ENCODE results near the gene ZC3H12C.

The ZC3H12C gene

DNA sequence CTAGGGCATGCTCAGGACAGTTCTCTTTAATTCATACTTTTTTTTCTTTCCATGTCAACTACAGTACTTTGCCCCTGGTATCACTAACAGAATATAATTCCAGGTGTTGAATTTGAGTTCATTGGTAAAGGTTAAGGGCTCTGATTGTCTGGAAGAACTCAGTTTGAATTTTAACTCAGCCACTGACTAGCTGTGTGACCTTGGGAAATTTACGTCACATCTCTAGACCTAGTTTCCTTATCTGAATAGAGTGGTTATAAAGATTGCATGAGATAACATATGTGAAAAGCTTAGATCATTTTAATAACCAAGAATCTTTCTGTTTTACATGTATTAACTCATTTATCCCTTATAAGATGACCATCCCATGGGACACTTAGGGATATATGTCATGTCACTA is 15.8 kb upstream of the ZC3H12C start:
- DNase-seq (ENCODE audit: low read depth), result no peak

DNA sequence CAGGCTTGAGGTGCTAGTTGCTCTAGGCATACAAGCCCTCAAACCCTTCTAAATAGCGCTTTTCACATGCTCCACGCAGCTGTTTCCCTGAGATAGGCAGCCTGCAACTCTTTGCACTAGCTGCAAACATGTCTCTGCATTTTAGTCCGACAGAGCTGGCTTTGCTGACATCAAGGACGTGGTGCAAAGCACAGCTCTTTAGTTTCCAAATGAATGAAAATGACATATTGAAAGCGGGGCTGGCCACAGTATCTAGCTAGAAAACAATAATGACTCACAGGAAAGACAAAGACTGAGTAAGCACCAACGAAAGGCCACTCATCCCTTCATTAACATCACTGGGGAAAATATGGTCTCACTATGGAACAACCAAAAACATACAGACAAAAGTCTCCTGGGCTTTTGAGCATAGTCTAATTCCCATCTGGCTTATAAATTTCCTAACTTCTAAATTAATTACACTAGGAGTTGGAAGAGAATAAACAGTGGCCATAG is 15.3 kb upstream of the ZC3H12C start:
- DNase-seq (ENCODE audit: low read depth), result no peak

DNA sequence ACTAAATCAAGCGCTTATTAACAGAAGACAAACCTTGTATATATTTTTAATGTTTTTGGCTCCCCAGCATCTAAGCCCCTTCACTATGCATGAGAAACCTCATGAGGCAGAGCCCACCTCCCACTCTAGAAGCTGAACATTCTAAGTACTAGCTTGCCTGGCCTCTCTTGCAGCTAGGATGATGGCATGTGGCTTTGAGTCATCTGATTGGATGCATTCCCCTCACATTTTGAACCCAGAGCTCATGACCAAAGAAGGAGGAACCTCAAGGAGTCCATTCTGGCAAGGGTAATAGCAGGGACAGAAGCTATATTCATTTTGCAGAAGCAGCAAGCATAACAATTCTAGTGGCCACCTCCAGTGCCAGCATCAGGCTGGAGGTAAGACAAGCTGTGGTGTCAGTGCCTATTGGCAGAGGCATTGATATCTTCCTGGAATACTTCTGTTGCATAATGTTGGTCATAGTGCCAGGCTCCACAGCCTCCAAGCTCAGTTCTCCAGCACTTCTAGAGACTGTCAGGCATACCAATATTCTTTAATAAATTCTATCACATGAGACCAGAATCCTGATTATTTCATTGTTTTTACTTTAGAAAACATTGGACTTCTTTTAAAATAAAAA is 14.2 kb upstream of the ZC3H12C start:
- DNase-seq (ENCODE audit: low read depth), result no peak

DNA sequence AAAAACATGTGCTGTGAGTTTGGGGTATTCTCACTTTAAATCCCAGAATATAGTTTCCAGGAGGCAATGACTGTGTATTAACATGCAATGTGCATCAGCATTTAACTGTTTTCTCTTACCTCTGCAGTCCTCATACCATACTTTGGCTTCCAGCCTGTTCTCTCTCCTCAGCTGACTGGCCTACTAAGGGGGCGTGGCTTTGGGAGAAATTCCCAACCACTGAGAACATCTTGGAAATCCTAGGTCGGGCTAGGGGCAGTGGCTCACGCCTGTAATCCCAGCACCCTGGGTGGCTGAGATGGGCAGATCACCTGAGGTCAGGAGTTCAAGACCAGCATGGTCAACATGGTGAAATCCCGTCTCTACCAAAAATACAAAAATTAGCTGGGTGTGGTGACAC is 13.5 kb upstream of the ZC3H12C start:
- no peak for DNase-seq (ENCODE audit: low read depth)

DNA sequence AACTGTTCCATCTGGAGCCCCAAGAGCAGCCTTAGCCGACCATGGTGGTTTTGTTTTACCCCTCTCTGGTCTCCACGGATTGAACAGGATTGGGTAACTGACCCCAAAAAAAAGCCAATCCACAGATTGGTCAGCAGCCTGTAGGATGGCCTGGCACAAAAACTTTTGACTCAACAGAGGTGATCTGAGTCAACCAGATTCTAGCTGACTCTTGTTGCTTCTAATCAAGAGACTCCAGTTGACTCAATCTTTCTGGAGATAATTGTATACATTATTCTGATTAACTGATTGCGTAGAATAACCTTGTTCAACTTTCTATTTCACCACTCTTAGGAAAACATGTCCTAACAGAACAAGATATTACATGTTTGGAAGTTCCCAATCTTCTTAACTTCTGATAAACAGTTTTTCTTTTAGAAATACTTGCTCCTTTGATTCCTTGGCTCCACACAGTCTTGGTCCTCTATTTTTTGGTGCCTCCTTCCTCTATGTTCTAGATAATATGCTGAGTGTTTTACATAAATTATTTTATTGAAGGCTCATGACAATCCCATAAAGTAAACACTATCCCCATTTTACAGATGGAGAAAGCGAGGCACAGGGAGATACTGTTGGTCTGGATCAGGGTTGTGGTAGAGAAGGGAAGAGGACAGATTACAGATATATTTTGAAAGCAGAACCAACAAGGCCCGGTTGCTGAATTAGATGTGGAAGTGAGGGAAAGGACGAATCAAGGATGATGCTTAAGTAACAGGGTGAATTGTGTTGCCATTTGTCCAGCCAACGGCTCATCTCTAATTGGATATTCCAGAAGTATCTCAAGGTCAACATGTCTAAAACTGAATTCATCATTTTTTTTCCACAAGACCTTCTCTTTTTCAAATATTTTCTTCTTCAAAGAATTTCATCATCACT is 11.5 kb upstream of the ZC3H12C start:
- no peak for DNase-seq (ENCODE audit: low read depth)

DNA sequence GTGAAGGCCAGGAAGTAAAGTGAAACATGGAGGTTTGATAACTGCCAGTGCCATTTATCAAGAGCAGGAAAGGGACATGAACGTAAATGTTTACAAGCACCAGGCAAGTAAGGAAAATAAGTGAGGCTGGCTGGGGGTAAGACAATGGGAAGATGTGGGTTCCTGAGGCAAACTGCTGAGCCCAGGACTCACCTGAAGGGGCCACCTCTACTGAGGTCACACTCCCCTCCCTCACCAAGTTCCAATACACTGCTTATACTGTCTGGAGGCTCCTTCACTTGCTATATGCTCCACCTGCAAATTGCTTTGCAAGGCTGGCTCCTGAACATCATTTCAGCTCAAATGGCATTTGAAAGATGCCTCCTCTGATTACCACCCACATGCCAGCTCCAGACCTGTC is 10.3 kb upstream of the ZC3H12C start:
- no peak for DNase-seq (ENCODE audit: low read depth)

DNA sequence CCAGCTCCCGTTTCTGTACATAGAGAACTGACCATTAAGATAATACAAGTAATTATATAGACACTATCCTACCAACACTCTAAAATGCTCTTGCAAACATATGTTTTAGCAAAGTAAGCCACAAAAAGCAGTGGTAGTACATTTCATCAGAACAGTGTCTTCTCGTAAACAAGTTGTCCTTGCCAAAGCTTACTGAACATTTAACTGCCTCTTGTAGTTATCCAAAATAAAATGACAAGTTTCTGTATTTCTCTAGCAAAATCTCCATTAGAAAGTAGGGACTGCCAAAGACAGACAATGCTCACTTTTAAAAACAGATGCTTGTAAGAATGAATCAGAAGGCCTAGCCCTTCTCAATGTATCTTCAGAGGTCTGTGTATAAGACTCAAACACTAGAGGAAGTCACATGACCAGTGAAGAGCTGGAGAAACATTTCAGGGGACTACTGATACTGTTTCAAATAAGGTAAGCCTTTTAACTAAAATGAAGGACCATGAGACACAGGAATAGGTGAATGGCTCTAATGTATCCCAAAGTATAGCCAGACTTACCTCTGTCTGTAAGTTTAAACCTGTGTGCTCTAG is 7.8 kb upstream of the ZC3H12C start:
- no peak for DNase-seq (ENCODE audit: low read depth)

DNA sequence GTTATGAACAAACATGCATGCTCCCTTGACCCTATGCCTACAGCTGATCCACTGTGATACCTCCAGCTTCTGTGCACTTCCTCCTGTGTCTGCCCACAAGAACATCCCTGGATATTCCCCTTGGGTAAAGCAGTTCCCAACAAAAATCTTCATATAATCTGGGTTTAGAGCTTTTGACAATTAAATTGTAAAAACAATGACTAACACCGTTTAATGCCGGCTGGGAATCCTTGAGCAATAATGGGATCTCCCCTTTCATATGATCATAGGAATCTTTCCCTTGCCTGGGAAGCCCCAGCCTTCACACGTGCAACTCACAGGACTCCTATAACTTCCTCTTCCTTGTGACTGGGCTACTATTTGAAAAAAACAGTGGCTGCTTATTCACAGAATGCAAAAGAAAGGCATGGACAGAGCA is 6.3 kb upstream of the ZC3H12C start:
- DNase-seq (ENCODE audit: low read depth), result no peak

DNA sequence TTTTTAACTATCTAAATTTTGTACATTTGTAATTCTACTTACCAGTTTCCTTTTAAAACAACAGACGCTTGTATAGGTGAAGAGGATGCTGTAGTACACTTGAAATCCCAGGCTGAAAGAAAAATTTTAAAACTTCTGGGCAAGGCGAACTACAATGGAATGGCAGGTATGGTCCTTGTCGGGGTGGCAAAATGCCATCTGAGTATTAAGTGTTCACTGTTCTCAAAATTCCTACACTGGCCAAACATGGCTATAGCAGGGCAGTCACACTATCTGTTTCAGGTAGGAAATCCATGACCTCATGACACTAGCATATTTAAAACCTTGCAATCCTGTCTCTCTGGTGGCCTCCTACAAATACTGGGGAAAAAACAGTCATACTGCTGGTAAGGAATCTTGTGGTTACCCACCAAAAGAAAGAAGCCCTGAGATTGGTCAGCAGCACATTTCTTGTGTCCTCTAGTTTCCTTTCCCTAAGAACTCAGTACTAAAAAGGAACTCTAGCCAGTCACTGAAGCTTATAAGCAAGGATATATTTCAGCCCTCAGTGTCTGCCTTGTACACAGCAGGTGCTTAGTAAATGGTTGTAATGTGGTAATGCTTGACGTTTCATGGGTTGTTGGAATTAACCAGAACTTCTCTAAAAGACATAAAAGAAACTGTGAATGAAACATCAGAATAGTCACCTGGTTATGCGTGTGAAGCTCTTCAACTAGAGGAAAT is 5.2 kb upstream of the ZC3H12C start:
- DNase-seq (ENCODE audit: low read depth), result no peak

DNA sequence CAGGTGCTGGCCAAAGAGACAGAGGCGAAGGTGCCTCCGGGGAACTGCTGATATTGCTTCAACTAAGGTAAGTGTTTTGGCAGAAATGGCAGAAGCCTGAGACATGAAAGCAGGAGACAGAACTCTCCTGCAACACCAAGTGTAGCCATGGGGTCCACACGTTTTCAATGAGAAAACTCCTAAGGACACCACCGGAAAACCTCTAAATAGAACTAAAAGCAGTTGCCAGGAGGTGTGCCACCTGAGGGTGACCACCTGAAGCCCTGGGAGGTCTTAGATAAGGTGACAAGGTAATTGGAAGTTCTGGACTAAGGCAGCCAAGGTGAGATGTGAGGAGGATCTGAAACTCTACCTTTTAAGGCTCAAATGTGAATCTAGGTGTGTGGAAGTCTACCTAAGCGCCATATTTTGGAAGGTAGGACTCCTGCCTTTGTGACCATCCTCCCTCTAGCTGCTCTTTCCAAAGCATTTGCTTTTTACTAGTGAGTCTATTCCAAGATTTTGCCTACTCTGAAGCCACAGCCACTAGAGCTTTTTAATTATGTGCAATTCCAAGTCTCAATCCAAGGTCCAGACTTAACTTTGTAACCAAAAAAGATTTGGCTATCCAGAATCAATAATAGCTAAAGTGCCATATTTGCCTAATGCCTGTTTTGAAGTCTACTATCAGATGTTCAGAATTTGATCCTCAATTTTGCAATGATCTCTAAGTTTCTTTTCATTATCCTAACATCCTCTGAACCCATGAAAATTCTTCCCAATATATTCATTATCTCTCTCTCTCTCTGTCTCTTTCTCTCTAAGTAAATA is 4.5 kb upstream of the ZC3H12C start:
- DNase-seq (ENCODE audit: low read depth), result no peak

DNA sequence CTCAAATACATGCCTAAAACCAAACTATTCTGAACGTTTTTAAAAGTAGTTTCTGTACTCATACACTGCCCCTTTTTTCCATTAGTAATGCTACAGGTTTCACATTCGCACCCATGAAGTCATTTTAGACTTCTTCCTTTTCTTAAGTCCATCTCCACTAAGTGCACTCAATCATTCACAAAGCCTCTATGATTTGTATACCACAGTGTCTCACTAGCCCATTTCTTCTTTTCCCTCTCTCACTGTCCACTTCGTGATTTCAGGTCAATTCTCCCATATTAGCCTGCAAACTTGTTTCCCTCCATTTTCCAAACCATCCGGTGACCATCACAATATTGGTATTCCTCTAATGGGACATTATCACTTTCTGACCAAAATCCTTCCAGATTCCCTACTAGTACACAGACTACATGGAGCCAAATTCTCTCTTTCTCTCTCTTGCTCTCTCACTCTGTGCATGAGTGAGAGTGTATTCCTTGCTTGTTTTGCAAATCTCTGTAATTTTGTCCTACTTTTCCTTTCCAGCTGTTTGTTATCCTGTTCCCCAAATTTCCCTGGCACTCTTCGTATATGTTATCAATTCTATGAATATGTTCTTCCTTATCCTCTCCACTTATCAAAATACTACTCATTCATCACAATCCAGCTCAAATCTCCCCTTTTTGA is 3.4 kb upstream of the ZC3H12C start:
- DNase-seq (ENCODE audit: low read depth), result no peak

DNA sequence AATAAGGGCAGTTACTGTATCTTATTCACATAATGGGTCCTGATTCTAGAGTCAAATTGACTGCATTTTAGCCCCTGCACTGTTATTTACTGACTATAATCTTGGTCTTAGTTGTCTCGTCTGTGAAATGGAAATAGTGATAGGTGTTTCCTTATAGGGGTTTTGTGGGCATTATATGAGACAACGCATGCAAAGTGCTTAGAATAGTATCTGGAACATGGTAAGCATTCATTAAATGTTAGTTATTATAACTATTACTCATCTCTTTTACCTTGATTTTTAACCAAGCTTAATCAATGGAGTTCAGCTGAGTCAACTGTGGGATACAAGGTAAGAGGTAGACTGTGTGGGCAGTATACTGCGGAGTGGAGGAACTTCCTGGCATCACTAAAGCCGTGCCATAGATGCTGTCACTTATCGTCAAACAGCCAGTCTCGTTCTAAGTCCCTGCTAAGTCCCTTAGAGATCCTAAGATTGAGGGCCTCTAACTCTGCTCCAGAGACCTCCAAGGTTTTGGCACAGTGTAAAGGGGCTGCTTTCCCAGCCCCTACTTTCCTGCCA is 2.6 kb upstream of the ZC3H12C start:
- no peak for DNase-seq (ENCODE audit: low read depth)

DNA sequence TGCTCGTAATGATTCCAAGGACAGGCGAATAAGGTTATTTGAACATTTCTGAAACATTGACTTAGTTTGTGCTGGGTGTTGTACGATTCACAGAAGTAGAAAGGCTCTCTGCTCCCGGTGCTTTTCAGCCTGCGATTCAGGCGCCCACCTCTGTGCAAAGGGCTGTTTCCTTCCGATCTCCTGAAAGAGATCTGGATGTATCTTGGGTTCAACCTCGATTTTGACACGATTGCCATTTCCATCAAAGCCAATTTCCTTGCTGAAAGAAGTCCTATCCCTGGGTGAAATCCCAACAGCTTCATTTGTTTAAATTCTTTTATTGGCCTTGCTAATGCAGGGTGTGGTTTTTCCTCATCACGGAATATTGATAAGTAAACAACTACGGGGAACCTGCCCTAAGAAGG is 1.1 kb upstream of the ZC3H12C start:
- no peak for DNase-seq (ENCODE audit: low read depth)

DNA sequence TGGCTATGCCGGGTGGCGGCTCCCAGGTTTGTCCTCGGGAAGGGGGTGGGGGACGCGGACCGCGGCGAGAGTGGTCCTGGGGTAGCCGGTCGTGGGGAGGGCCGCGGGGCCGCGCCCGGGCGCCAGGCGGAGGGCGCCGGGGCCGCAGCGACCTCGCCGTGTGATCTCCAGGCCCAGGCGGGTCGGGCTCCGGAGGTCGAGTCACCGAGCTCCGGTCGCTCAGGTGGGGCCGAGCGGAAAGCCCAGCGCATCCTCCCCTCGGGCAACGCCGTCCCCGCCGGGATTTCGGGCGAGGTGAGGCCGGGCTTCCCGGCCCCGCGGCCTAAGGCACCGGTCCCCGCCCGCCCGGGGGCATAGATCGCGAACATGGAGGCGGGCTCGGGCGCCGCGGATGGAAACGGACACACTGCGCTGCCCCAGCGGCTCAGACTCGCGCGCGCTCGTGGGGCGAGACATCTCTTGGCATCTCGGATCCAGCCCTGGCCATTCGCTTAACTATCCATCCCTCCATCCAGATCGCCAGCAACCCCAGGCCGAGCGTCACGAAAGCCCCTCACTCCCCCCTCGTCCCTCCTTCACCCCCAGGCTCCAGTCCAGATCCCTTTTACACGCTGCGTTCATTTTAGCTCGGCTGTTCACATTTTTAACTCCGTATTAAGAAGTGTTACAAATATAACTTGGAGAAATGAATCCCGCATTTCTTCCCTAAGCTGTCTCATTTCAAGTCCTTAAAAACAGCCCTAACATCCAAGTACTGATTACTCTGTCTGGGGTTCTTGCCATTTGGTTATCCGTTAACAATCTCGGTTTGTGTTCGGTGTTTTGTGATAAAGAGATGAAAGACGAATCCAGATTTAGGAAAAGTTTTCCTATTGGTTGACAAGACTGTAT is 460 bp downstream of the ZC3H12C start:
- DNase-seq (ENCODE audit: low read depth), result no peak

DNA sequence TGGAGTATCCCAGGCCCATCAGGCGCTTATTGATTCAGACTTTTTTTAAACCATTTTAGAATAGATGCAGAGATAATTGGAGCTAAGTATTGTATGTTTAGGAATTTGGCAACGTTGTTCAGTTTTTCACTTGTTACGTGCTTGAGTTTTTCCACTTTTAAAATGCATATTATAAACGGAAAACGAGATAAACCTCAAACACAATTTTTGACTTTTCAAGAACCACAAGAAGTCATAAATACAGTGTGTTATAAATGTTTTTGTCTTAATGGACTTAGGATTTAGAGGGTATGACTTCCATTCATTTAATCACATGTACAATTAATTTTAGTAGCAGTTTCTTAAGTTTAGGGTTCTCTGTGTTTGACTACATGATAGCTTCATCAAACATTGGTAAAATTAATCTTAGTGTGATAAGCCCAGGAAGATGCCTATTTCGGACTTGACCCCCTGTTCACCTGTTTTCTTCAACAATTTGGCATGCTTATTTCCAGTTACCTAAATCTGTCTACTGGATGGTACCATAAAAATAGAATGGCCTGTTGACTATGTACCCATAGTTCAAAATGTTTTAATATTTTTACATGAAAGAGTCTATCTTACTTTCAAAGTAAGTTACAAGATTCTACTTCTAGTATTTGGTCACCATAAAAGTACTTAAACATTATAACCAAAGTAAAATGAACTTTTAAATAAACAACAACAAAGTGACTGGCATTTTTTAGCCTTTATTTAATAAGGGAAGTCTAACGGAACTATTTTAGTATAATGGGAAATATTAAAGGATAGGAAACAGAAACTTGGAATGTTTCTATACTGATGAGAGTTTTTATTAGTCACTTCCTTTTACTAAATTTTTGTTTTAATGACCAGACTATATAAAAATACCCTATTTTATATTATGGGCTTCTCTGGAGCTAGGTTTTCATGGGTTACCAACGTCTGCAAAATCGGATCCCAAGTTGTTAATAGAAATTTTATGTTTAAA is 1.4 kb downstream of the ZC3H12C start:
- no peak for DNase-seq (ENCODE audit: low read depth)

DNA sequence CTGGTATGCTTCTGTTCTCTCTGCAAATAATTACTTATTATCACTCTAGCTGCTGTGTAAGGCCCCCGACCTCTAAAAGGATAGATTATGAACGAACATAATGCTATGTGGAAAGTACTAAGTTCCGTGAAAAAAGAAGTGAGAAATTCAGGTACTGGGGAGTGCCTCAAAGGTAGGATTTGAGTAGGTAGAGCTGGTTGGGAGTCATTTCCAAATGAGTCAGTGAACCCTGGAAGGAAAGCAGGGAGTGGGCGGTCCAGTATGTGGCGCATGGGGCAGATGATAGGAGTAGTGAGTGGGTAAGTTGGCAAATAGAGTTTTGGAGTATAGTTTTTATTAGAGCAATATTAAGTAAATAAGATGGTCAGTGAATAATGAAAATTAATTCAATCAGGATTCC is 2.4 kb downstream of the ZC3H12C start:
- DNase-seq (ENCODE audit: low read depth), result no peak

DNA sequence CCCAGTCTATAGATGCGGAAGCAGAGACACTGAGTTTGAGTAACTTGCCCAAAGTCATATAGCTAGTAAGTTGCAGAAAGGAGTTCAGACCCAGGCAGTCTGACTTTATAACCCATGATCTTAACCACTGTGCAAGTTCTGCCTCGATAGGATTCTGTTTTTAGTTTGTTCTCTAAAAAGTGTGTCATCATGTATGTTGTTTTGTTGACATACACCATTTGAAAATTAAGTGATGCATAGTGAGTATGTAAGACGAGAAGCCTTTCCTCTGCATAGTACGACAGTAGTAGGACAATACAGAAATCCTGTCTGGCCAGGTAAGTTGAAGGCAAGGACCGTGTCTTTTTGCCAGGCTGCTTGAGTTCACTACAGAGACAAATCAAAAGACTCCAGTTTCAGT is 3.3 kb downstream of the ZC3H12C start:
- no peak for DNase-seq (ENCODE audit: low read depth)

DNA sequence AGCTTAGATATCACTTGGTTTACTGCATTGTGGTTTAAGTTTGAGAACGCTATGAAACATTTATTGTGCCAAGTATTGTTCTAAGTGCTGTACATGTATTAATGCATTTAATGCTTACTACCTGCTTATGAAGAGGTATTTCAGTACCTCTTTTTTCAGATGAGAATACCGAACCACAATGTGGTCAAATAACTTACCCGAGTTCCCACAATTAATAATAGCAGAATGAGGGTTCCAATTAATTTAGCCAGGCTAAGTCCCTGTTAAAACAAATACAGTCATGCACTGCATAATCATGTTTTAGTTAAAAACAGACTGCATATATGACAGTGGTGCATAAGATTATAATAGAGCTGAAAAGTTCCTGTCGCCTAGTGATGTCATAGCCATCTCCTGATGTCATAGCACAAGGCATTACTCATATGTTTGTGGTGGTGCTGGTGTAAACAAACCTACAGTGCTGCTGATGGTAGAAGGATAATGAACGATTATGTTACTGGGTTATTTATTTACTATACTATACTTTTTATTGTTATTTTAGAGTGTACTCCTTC is 4.3 kb downstream of the ZC3H12C start:
- no peak for DNase-seq (ENCODE audit: low read depth)

Measured in stimulated activated CD8-positive, alpha-beta memory T cell treated with anti-CD3 and anti-CD28 coated beads, Interleukin-15, amount 100 ng/mL, for 1 hour (primary cell).